Panc1 (cell line): ENCODE data around the gene PKNOX2. TPM values are rescaled to one million over a fixed set of nuclear protein-coding genes. Genes with fewer than 3 reads are reported as not detected.

Experiments used
- ATAC-seq: fragments of 200-7000 bp; cut with Tn5 transposase; 2 replicates; pipeline ENCODE4 v1.9.1; 2020; ENCODE audit warnings: mild to moderate bottlenecking, moderate library complexity
- BruUV-seq: library from RNA; stranded (reverse); fragments of 400-500 nt; replicated peaks from 2 replicates; lab custom pipeline; 2021; lab: Mats Ljungman, UMichigan
- CTCF ChIA-PET: fragments of 300-600 bp; sonication (Branson Sonifier 250); formaldehyde crosslinking; loops from one replicate; lab custom pipeline; 2022; ENCODE audit warnings: antibody characterized with exemption; lab: Charles Lee
- POLR2A ChIA-PET: fragments of 300-600 bp; sonication (Branson Sonifier 250); formaldehyde crosslinking; loops from one replicate; lab custom pipeline; 2022; ENCODE audit warnings: antibody characterized with exemption; lab: Charles Lee
- DNase-seq: peaks from one replicate; pipeline ENCODE4 v3.0.0-alpha.2; 2010; ENCODE audit warnings: low read depth, low spot score
- H3K27ac ChIP-seq: 2 replicates; pipeline ENCODE4 v1.5.1; 2011; ENCODE audit warnings: mild to moderate bottlenecking, low read length, inconsistent platforms
- H3K27me3 ChIP-seq: fragments of 200-500 bp; sonication (Bioruptor generic); 2 replicates; pipeline ENCODE4 v1.6.0; 2014; ENCODE audit warnings: low read length, inconsistent platforms; ENCODE audit not compliant: control insufficient read depth, insufficient read depth
- H3K36me3 ChIP-seq: fragments of 200-500 bp; sonication (Bioruptor generic); 2 replicates; pipeline ENCODE4 v1.5.1; 2014; ENCODE audit warnings: inconsistent platforms, mild to moderate bottlenecking, low read length, moderate library complexity; ENCODE audit not compliant: control insufficient read depth, insufficient read depth
- H3K4me1 ChIP-seq: 2 replicates; pipeline ENCODE4 v1.5.1; 2011; ENCODE audit warnings: inconsistent platforms, mild to moderate bottlenecking, low read length, moderate library complexity; ENCODE audit not compliant: control insufficient read depth, insufficient read depth
- H3K4me3 ChIP-seq, 2 experiments: 2 replicates each; pipeline ENCODE4 v1.5.1; 2011 to 2012; ENCODE audit warnings: low read depth in 2 of 2, low read length in 2 of 2, mild to moderate bottlenecking in 2 of 2, inconsistent platforms in 1 of 2, moderate library complexity in 1 of 2
- H3K9me3 ChIP-seq: fragments of 200-500 bp; sonication (Bioruptor generic); 2 replicates; pipeline ENCODE4 v1.5.1; 2014; ENCODE audit warnings: low read depth, mild to moderate bottlenecking, inconsistent platforms, low read length, moderate library complexity; ENCODE audit not compliant: control insufficient read depth, insufficient read depth
- POLR2AphosphoS5 ChIP-seq: IDR thresholded peaks from 2 replicates; pipeline ENCODE4 v1.6.1; 2012; ENCODE audit warnings: mild to moderate bottlenecking, low read depth, low read length, moderate library complexity
- SIN3A ChIP-seq: IDR thresholded peaks from 2 replicates; pipeline ENCODE4 v1.6.1; 2012; ENCODE audit warnings: low read depth, mild to moderate bottlenecking, low read length, moderate library complexity, borderline replicate concordance; ENCODE audit not compliant: insufficient read depth
- TCF7L2 ChIP-seq: IDR thresholded peaks from 2 replicates; pipeline ENCODE4 v1.6.1; 2011; ENCODE audit warnings: mild to moderate bottlenecking, low read depth, low read length, inconsistent platforms
- in situ Hi-C: cut with HindIII; loops from 2 replicates; pipeline ENCODE4 v1.10.0; 2016; ENCODE audit warnings: low sequenced_read_pairs, low pct_unique_long_range_greater_than_20kb
- intact Hi-C: fragments of 100-400 bp; cut with micrococcal nuclease; formaldehyde crosslinking; loops from one replicate; pipeline ENCODE4 v1.10.0; 2022; ENCODE audit not compliant: unreplicated experiment
- total RNA-seq: library from RNA; stranded (reverse); gene quantifications from one replicate; pipeline ENCODE4 v1.2.1, GENCODE V29; 2021; ENCODE audit not compliant: unreplicated experiment
- TF ChIP-seq, protein P1 (sequence below), 2 experiments: IDR thresholded peaks; 2 replicates each; pipeline ENCODE4 v1.6.1; 2011 to 2012; ENCODE audit warnings: low read depth in 2 of 2, control low read depth in 1 of 2, low read length in 1 of 2, mild to moderate bottlenecking in 1 of 2, moderate library complexity in 1 of 2; ENCODE audit not compliant: insufficient read depth in 1 of 2
- TF ChIP-seq, protein P2 (sequence below): fragments of 450-650 bp; IDR thresholded peaks from 2 replicates; pipeline ENCODE4 v1.5.1; 2017; ENCODE audit warnings: mild to moderate bottlenecking

PKNOX2 gene
- total RNA-seq, 1 experiment from 2014 or later, result not detected

DNA sequence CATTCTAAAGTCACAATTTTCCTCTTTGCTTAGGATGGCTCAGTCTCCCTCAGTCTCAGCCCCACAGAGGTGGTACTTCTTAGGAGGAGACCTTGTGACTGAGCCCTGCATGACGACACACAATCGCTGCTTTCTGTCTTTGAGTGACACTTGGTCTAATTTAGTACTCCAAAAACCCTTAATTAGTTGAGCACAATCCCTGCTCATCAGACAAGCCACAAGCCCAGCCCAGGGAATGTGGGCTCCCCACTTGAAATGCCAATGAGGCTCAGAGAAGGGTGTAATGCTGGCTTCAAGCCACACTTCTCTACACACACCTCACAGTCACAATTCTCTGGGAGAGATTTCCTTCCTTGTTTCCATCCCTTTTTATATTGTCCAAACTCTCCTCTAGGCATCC lies 229.7 kb downstream of the PKNOX2 start:
- no peak overlapping the region for H3K27ac ChIP-seq
- DNase-seq, result no peak
- no TSS peak for BruUV-seq
- ChIA-PET CTCF (no interaction called here), POLR2A (no interaction called here)
- ATAC-seq, result no peak
- no peaks in the 10 kb centered on the region for H3K4me1 ChIP-seq
- peaks cover 40% of the 10 kb centered on the region for H3K27me3 ChIP-seq
- H3K36me3 ChIP-seq, result no peaks in the 10 kb centered on the region
- no peaks in the 10 kb centered on the region for H3K9me3 ChIP-seq
- TF ChIP-seq, protein P1, sequence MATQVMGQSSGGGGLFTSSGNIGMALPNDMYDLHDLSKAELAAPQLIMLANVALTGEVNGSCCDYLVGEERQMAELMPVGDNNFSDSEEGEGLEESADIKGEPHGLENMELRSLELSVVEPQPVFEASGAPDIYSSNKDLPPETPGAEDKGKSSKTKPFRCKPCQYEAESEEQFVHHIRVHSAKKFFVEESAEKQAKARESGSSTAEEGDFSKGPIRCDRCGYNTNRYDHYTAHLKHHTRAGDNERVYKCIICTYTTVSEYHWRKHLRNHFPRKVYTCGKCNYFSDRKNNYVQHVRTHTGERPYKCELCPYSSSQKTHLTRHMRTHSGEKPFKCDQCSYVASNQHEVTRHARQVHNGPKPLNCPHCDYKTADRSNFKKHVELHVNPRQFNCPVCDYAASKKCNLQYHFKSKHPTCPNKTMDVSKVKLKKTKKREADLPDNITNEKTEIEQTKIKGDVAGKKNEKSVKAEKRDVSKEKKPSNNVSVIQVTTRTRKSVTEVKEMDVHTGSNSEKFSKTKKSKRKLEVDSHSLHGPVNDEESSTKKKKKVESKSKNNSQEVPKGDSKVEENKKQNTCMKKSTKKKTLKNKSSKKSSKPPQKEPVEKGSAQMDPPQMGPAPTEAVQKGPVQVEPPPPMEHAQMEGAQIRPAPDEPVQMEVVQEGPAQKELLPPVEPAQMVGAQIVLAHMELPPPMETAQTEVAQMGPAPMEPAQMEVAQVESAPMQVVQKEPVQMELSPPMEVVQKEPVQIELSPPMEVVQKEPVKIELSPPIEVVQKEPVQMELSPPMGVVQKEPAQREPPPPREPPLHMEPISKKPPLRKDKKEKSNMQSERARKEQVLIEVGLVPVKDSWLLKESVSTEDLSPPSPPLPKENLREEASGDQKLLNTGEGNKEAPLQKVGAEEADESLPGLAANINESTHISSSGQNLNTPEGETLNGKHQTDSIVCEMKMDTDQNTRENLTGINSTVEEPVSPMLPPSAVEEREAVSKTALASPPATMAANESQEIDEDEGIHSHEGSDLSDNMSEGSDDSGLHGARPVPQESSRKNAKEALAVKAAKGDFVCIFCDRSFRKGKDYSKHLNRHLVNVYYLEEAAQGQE (IDR thresholded peaks at IDR 0.05; ENCODE audit: insufficient read depth in 1 of 2, low read depth in 2 of 2, low read length in 1 of 2), result no peak
- no peak for TF ChIP-seq POLR2AphosphoS5
- TF ChIP-seq, protein P2, sequence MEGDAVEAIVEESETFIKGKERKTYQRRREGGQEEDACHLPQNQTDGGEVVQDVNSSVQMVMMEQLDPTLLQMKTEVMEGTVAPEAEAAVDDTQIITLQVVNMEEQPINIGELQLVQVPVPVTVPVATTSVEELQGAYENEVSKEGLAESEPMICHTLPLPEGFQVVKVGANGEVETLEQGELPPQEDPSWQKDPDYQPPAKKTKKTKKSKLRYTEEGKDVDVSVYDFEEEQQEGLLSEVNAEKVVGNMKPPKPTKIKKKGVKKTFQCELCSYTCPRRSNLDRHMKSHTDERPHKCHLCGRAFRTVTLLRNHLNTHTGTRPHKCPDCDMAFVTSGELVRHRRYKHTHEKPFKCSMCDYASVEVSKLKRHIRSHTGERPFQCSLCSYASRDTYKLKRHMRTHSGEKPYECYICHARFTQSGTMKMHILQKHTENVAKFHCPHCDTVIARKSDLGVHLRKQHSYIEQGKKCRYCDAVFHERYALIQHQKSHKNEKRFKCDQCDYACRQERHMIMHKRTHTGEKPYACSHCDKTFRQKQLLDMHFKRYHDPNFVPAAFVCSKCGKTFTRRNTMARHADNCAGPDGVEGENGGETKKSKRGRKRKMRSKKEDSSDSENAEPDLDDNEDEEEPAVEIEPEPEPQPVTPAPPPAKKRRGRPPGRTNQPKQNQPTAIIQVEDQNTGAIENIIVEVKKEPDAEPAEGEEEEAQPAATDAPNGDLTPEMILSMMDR, result no peak
- no peak for TF ChIP-seq SIN3A
- TF ChIP-seq TCF7L2, result no peak
- in situ Hi-C loops (no loop called here), intact Hi-C loops (no loop called here)
- no peak overlapping the region for H3K4me3 ChIP-seq

DNA sequence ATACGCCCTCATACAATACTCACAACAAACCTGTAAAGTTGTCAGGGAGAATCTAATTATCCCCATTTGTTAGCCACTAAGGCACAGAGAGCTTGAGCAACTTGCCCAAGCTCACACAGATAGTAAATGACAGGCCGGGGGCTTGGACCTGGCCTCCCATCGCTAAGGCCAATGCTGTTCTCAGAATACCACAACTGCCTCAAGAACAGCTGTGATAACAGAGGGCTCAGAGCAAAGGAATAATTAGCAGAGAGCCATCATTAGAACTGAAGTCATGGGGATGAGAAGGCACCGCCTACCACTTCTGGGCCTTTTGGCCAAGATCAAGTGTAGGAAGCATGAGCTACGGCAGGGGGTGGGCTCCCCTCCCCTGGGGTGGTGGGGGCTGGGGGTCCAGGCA lies 232.9 kb downstream of the PKNOX2 start:
- in situ Hi-C loops, result no loop called here
- intact Hi-C loops, result no loop called here
- CTCF ChIA-PET, result interaction anchor here (1.2 kb wide), 1 partner anchor 51 kb away, joined by 5 read pairs; no protein-coding TSS in a partner anchor

More for the DNA sequence above, 232.9 kb downstream of the PKNOX2 start:
- Histone ChIP-seq H3K27me3 (peaks cover 50% of the 10 kb centered on the region), H3K4me3 (no peak overlapping the region), H3K9me3 (no peaks in the 10 kb centered on the region), H3K4me1 (no peaks in the 10 kb centered on the region), H3K27ac (no peak overlapping the region), H3K36me3 (no peaks in the 10 kb centered on the region)
- no peak for DNase-seq
- POLR2A ChIA-PET, result no interaction called here
- BruUV-seq, result no TSS peak
- TF ChIP-seq SIN3A (no peak), TCF7L2 (no peak), POLR2AphosphoS5 (no peak)
- TF ChIP-seq, protein P2, result no peak
- TF ChIP-seq, protein P1 (IDR thresholded peaks at IDR 0.05; ENCODE audit: insufficient read depth in 1 of 2, low read depth in 2 of 2, low read length in 1 of 2), result no peak
- no peak for ATAC-seq
